ENCODE data around the gene IVD.

DNA sequence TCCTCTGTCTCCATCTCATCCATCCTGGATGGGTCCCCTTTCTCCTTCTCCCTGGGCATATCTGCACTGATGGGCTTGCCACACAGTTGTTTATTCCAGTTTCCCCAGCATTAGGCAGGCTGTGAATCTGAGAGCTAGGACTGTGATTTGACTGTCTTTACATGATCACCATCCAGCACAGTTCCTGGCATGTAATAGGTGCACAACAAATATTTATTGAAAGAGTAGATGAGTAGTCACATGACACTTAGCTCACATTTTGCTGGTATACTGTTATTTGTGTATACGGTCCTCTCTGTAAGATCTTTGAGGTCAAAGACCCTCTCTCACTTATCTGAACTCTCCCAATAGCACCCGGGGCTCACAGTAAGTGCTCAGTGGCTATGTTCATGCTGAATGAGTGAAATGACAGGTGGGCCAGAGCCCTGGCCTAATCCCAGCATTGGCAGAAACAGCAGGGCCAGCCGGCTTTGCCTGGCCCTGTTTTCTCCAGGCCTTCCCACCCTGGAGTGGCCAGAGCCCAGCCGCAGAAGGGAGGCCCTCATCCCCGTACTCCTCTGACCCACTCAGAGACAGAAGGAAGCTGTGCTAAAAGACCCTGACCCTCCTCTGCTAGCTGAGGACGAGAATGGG is 19.0 kb downstream of the IVD start:
- TF ChIP-seq, protein P1, sequence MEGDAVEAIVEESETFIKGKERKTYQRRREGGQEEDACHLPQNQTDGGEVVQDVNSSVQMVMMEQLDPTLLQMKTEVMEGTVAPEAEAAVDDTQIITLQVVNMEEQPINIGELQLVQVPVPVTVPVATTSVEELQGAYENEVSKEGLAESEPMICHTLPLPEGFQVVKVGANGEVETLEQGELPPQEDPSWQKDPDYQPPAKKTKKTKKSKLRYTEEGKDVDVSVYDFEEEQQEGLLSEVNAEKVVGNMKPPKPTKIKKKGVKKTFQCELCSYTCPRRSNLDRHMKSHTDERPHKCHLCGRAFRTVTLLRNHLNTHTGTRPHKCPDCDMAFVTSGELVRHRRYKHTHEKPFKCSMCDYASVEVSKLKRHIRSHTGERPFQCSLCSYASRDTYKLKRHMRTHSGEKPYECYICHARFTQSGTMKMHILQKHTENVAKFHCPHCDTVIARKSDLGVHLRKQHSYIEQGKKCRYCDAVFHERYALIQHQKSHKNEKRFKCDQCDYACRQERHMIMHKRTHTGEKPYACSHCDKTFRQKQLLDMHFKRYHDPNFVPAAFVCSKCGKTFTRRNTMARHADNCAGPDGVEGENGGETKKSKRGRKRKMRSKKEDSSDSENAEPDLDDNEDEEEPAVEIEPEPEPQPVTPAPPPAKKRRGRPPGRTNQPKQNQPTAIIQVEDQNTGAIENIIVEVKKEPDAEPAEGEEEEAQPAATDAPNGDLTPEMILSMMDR (IDR thresholded peaks at IDR 0.05): no peak
- TF ChIP-seq POLR2AphosphoS5 (IDR thresholded peaks at IDR 0.05; ENCODE audit: low read depth, low read length) (no peak), CHD2 (IDR thresholded peaks at IDR 0.05; ENCODE audit: low read length, partially characterized antibody) (no peak), TAF1 (IDR thresholded peaks at IDR 0.05; ENCODE audit: borderline replicate concordance, low read depth, low read length) (no peak), JUND (IDR thresholded peaks at IDR 0.05) (no peak), RAD21 (IDR thresholded peaks at IDR 0.05; ENCODE audit: low read length) (no peak), RFX5 (IDR thresholded peaks at IDR 0.05; ENCODE audit: low read length) (no peak), MXI1 (IDR thresholded peaks at IDR 0.05; ENCODE audit: low read depth, low read length) (no peak)
- TF ChIP-seq, protein P2, sequence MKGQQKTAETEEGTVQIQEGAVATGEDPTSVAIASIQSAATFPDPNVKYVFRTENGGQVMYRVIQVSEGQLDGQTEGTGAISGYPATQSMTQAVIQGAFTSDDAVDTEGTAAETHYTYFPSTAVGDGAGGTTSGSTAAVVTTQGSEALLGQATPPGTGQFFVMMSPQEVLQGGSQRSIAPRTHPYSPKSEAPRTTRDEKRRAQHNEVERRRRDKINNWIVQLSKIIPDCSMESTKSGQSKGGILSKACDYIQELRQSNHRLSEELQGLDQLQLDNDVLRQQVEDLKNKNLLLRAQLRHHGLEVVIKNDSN (IDR thresholded peaks at IDR 0.05; ENCODE audit: borderline replicate concordance, low read depth): no peak
- TF ChIP-seq, protein P3, sequence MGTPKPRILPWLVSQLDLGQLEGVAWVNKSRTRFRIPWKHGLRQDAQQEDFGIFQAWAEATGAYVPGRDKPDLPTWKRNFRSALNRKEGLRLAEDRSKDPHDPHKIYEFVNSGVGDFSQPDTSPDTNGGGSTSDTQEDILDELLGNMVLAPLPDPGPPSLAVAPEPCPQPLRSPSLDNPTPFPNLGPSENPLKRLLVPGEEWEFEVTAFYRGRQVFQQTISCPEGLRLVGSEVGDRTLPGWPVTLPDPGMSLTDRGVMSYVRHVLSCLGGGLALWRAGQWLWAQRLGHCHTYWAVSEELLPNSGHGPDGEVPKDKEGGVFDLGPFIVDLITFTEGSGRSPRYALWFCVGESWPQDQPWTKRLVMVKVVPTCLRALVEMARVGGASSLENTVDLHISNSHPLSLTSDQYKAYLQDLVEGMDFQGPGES (IDR thresholded peaks at IDR 0.05; ENCODE audit: low read depth, low read length): no peak
- TF ChIP-seq, protein P4, sequence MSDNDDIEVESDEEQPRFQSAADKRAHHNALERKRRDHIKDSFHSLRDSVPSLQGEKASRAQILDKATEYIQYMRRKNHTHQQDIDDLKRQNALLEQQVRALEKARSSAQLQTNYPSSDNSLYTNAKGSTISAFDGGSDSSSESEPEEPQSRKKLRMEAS (IDR thresholded peaks at IDR 0.05; ENCODE audit: low read depth): no peak
- TF ChIP-seq, protein P5, sequence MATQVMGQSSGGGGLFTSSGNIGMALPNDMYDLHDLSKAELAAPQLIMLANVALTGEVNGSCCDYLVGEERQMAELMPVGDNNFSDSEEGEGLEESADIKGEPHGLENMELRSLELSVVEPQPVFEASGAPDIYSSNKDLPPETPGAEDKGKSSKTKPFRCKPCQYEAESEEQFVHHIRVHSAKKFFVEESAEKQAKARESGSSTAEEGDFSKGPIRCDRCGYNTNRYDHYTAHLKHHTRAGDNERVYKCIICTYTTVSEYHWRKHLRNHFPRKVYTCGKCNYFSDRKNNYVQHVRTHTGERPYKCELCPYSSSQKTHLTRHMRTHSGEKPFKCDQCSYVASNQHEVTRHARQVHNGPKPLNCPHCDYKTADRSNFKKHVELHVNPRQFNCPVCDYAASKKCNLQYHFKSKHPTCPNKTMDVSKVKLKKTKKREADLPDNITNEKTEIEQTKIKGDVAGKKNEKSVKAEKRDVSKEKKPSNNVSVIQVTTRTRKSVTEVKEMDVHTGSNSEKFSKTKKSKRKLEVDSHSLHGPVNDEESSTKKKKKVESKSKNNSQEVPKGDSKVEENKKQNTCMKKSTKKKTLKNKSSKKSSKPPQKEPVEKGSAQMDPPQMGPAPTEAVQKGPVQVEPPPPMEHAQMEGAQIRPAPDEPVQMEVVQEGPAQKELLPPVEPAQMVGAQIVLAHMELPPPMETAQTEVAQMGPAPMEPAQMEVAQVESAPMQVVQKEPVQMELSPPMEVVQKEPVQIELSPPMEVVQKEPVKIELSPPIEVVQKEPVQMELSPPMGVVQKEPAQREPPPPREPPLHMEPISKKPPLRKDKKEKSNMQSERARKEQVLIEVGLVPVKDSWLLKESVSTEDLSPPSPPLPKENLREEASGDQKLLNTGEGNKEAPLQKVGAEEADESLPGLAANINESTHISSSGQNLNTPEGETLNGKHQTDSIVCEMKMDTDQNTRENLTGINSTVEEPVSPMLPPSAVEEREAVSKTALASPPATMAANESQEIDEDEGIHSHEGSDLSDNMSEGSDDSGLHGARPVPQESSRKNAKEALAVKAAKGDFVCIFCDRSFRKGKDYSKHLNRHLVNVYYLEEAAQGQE (IDR thresholded peaks at IDR 0.05; ENCODE audit: low read depth, low read length): no peak

Data from SK-N-SH (cell line).